Measurements from ENCODE around the gene HSPB7. TPM values are rescaled to one million over a fixed set of nuclear protein-coding genes. Genes with fewer than 3 reads are reported as not detected.

HSPB7 gene
- total and polyA plus RNA-seq, 2 donors (not counting 1 experiment from before 2014, with no cell fraction given): 4.5 to 10.1 TPM

Other genes starting within 250 kb of the HSPB7 start
- 4.4 and 7.8 TPM in 2 replicates for gene UQCRHL, start 210.4 kb downstream of the HSPB7 start, total RNA-seq
- 1.3 and 2.7 TPM in 2 replicates for gene UQCRHL, start 210.4 kb downstream of the HSPB7 start, polyA plus RNA-seq
- gene SPEN, start 170.3 kb downstream of the HSPB7 start, total RNA-seq: 11.0 and 11.9 TPM in 2 replicates
- gene SPEN, start 170.3 kb downstream of the HSPB7 start, polyA plus RNA-seq: 3.8 and 5.1 TPM in 2 replicates
- 46.0 and 54.3 TPM in 2 replicates for gene ZBTB17, start 41.9 kb downstream of the HSPB7 start, total RNA-seq
- gene ZBTB17, start 41.9 kb downstream of the HSPB7 start, polyA plus RNA-seq: 12.6 and 20.4 TPM in 2 replicates
- gene SRARP, start 13.8 kb downstream of the HSPB7 start, total RNA-seq: not detected in 2 replicates
- not detected in 2 replicates for gene SRARP, start 13.8 kb downstream of the HSPB7 start, polyA plus RNA-seq
- gene CLCNKA, start 4.0 kb upstream of the HSPB7 start, total RNA-seq: under 0.01 TPM in 2 replicates
- gene CLCNKA, start 4.0 kb upstream of the HSPB7 start, polyA plus RNA-seq: 0.05 TPM in 1 of 2 replicates, not detected in the other
- under 0.01 and 0.33 TPM in 2 replicates for gene CLCNKB, start 25.7 kb upstream of the HSPB7 start, total RNA-seq
- 0.07 and 0.09 TPM in 2 replicates for gene CLCNKB, start 25.7 kb upstream of the HSPB7 start, polyA plus RNA-seq
- gene FAM131C, start 55.6 kb upstream of the HSPB7 start, total RNA-seq: 0.26 and 0.50 TPM in 2 replicates
- 0.26 and 0.34 TPM in 2 replicates for gene FAM131C, start 55.6 kb upstream of the HSPB7 start, polyA plus RNA-seq
- gene EPHA2, start 138.0 kb upstream of the HSPB7 start, total RNA-seq: 21.1 and 24.6 TPM in 2 replicates
- 9.8 and 22.6 TPM in 2 replicates for gene EPHA2, start 138.0 kb upstream of the HSPB7 start, polyA plus RNA-seq
- 3.3 and 3.6 TPM in 2 replicates for gene ARHGEF19, start 194.6 kb upstream of the HSPB7 start, total RNA-seq
- 2.5 and 3.3 TPM in 2 replicates for gene ARHGEF19, start 194.6 kb upstream of the HSPB7 start, polyA plus RNA-seq
- 12.1 and 19.2 TPM in 2 replicates for gene CPLANE2, start 219.1 kb upstream of the HSPB7 start, total RNA-seq
- 2.4 and 4.0 TPM in 2 replicates for gene CPLANE2, start 219.1 kb upstream of the HSPB7 start, polyA plus RNA-seq

All from fibroblast of lung (primary cell).